ENCODE results near the gene UGT1A8.
"Not testable (repeated sequence)": the region's sequence is repeated elsewhere in the genome, so short reads cannot be mapped to it uniquely, and the experiment has no call there.

UGT1A8 gene

DNA sequence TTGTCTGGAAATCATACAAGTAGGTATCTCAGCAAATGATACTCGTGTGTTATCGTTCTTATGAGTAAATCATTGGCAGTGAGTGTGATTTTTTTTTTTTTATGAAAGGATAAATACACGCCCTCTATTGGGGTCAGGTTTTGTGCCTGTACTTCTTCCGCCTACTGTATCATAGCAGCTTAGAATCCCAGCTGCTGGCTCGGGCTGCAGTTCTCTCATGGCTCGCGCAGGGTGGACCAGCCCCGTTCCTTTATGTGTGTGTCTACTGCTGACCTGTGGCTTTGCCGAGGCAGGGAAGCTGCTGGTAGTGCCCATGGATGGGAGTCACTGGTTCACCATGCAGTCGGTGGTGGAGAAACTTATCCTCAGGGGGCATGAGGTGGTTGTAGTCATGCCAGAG is 18.9 kb downstream of the UGT1A8 start, which contains the start of gene UGT1A10:
Gene UGT1A10 (plus strand): TSS at position 143 of the 400 bp plus-strand sequence. CDS start 75 bp downstream, at position 218.
- not testable (repeated sequence) for DNase-seq (ENCODE audit: low read depth)

DNA sequence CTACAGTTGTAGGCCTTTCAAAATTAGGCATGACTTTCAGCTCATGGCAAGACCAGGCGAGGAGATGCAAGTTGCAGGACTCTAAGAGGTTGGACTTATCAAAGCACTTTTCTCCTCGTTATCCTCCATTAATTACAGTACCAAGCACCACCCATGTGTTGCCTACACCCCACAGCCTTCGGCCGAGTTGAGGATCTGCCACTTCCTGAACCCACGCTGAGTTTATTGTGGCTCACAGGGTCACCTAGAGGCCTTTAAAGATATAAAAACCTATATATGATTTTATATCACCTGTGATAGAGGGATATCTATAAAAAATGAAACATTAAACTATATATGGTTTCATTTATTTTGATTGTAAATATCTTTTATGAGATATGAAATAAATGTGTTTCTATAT is 21.4 kb downstream of the UGT1A8 start:
- H3K4me3 ChIP-seq (ENCODE audit: low read depth, low read length) = no peak overlapping the region
- no peak for DNase-seq (ENCODE audit: low read depth)

More for the DNA sequence above, 18.9 kb downstream of the UGT1A8 start, which contains the start of gene UGT1A10:
- H3K4me3 ChIP-seq (ENCODE audit: low read depth, low read length) = not testable (repeated sequence)

DNA sequence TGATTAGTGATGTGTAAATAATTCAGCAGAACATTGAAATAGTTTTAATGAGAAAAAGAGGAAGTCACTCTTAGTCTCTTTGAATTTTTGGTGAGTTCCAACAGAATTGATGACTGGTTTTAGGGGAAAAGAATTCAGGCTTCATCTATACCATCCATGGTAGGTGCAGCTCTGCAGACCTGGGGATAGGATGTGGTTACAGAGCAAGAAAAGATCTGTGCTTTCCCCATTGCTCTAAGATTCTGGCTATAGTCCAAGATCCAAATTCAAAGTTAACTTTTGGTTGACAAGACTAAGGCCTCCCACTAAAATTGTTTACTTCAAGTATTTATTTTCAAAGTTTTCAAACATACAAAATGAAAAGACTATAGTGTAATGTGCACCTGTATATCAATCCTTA is 22.4 kb downstream of the UGT1A8 start:
- no peak for DNase-seq (ENCODE audit: low read depth)
- H3K4me3 ChIP-seq (ENCODE audit: low read depth, low read length) = no peak overlapping the region

DNA sequence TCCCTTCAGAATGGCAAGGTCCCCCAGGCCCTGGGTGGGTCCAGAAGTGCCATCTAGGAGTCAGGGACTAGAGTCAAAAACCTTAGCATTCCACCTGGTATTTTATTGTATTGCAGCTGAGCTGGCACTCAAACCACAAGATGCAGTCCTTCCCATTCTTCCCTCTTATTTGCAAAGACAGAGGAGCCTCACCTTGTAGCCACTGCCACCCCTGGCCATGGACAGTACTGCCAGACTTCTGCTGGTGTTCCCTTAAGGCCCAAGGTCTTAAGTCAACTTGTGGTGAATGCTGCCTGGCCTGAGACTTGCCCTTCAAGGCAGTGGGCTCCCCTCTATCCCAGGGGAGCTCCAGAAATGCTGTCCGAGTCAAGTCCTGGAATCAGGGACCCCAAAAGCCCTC is 25.7 kb downstream of the UGT1A8 start:
- DNase-seq (ENCODE audit: low read depth) = no peak
- no peak overlapping the region for H3K4me3 ChIP-seq (ENCODE audit: low read depth, low read length)

DNA sequence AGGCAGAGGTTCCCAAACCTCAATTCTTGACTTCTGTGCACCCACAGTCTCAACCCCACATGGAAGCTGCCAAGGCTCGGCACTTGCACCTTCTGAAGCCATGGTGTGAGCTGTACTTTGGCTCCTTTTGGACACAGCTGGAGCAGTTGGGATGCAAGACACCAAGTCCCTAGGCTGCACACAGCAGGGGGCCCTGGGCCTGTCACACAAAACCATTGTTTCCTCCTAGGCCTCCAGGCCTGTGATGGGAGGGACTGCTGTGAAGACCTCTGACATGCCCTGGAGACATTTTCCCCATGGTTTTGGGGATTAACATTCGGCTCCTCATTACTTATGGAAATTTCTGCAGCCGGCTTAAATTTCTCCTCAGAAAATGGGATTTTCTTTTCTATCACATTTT is 28.6 kb downstream of the UGT1A8 start:
- H3K4me3 ChIP-seq (ENCODE audit: low read depth, low read length); DNase-seq (ENCODE audit: low read depth): not testable (repeated sequence)

DNA sequence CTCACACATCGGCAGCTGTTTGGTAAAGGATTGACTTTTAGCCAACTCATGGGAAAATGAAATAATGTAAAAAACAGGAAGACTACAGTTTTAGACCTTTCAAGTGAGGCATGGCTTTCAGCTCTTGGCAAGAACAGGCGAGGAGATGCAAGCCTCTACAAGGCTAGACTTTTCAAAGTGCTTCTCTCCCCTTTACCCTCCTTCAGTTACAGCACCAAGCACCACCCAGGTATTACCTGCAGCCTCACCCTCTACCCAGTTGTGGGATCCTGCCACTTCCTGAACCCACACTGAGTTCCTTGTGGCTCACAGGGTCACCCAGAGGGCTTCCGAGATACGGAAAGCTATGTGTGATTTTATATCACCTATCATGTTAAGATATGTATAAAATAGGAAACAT is 33.5 kb downstream of the UGT1A8 start:
- DNase-seq (ENCODE audit: low read depth) = no peak
- no peak overlapping the region for H3K4me3 ChIP-seq (ENCODE audit: low read depth, low read length)

DNA sequence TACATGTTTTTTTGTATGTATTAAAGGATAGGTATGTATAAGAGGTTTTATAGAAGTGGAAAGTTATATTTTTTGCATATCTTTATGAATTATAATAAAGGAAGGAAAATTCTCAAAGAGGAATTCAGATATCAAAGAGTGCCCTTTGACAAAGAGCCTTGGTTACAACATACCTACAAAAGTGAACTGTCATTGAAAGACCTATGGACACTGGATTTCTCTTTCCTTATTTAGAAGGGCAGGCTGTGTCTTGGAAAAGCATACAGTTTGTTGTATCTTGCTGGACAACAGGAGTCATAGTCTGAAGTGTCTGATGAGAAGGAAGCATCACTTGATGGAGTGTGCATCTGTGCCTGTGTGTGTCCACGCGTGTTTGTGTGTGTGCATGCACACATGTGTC is 34.0 kb downstream of the UGT1A8 start:
- no peak for DNase-seq (ENCODE audit: low read depth)
- no peak overlapping the region for H3K4me3 ChIP-seq (ENCODE audit: low read depth, low read length)

DNA sequence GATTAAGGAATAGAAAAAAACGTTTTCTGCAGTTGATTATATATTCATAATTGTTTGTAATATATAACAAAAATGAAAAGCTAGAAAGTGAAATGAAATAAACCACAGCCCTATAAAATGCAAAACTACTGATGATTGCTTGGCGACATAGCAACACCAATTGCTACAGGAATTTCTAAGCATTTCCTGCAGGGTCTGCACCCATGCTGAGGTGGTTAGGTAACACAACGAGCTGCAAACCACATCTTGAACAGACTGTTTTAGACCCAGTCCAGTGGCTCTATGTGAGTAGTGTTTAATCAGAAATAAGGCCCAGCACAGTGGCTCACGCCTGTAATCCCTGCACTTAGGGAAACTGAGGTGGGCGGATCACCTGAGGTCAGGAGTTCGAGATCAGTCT is 37.1 kb downstream of the UGT1A8 start:
- no peak overlapping the region for H3K4me3 ChIP-seq (ENCODE audit: low read depth, low read length)
- DNase-seq (ENCODE audit: low read depth) = no peak

DNA sequence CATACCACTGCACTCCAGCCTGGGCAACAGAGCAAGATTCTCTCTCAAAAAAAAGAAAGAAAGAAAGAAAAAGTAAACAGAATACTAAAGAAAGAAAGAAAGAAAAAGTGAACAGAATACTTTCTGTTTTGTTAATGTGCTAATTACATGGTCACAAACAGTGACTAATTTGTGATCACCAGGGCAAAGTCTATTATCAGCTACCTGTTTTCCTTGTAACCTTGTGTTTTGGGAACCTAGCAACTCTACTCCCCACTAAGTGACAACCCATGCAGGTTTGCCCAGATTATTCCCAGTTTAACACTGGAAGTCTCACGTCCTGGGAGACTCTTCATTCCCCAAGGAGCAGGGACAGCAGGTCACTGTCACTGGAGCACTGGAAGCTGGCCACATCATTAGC is 37.6 kb downstream of the UGT1A8 start:
- no peak overlapping the region for H3K4me3 ChIP-seq (ENCODE audit: low read depth, low read length)
- DNase-seq (ENCODE audit: low read depth) = no peak

DNA sequence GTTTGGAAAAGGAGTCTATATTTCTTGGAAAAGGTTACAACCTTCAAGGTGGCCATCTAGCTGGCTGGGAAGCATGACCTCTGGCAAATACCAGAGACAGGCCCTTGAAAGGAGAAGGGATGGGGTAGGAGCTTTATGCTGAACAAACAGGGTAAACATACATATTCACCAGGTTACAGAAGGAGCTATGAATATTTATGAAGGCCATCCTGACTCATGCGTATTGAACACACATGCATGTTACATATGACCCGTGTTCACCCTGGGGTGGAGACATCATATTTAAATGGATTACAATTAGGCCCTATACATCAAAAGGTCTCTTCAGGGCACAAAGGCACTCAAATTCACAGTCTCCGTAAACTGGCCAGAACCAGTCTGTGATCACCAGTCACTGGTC is 38.5 kb downstream of the UGT1A8 start:
- H3K4me3 ChIP-seq (ENCODE audit: low read depth, low read length); DNase-seq (ENCODE audit: low read depth): not testable (repeated sequence)

DNA sequence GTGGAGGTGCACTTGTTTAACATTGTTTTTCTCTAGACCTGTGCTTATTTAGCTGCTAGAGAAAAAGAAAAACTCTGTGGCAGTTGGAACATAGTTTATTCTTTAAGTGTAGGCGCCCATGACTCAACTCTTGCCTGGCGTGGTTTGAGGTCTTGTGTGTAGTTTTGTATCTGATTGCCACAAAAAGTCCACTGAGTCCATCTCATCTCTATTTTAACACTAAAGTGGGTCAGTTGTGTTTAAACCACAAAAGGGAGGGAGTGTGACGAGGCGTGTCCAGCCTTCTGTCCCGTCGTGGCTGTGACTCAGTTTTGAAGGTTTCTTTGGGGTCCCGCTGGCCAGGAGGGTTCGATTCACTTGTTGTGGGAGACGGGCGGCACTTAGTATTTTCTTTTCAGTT is 39.0 kb downstream of the UGT1A8 start:
- H3K4me3 ChIP-seq (ENCODE audit: low read depth, low read length) = no peak overlapping the region
- DNase-seq (ENCODE audit: low read depth) = no peak

DNA sequence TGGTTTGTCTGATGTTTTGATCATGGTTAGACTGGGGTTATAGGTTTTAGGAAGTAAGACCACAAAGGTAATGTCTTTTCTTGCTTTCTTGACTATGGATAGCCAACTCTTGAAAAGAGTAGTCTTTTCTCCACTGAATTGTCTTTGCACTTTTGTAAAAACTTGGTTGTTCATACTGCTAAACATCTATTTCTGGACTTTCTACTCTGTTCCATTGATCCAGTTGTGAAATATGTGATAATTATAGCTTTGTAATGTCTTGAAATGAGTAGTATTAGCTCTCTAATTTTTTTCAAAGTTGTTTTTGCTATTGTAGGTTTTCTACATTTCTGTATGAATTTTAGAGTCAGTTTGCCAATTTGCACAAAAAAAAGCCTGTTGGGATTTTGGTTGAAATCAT is 41.2 kb downstream of the UGT1A8 start:
- H3K4me3 ChIP-seq (ENCODE audit: low read depth, low read length) = no peak overlapping the region
- no peak for DNase-seq (ENCODE audit: low read depth)

DNA sequence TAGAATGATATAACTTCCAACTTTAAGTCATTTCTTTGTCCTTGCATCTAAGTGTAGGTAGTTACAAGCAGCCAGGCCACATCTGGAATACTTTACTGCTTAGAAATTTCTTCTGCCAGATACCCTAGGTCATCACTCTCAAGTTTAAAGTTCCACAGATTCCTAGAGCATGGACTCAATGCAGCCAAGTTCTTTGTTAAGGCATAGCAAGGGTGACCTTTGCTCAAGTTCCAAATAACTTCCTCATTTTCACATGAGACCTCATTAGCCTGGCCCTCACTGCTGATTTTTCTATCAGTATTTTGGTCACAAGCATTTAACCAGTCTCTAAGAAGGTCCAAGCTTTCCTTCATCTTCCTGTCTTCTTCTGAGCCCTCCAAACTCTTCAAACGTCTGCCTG is 46.5 kb downstream of the UGT1A8 start:
- H3K4me3 ChIP-seq (ENCODE audit: low read depth, low read length) = no peak overlapping the region
- no peak for DNase-seq (ENCODE audit: low read depth)

DNA sequence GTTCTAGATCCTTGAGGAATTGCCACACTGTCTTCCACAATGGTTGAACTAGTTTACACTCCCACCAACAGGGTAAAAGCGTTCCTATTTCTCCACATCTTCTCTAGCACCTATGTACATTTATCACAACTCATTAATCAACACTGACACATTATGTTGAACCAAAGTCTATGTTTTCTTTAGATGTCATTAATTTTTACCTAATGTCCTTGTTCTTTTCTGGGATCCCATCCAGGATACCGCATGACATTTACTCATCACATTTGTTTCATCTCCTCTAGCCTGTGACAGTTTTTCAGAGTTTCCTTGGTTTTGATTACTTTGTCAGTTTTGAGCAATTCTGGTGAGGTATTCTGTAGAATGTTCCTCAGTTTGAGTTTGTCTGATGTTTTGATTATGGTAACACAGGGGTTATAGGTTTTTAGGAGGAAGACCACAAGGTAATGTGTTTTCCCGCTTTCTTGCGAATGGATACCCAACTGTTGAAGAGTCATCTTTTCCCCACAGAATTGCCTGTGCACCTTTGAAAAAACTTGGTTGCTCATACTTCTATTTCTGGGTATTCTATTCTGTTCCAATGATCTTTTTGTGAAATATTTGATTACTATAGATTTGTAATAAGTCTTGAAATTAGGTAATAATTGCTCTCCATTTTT is 51.3 kb downstream of the UGT1A8 start:
- no peak for DNase-seq (ENCODE audit: low read depth)
- H3K4me3 ChIP-seq (ENCODE audit: low read depth, low read length) = no peak overlapping the region

DNA sequence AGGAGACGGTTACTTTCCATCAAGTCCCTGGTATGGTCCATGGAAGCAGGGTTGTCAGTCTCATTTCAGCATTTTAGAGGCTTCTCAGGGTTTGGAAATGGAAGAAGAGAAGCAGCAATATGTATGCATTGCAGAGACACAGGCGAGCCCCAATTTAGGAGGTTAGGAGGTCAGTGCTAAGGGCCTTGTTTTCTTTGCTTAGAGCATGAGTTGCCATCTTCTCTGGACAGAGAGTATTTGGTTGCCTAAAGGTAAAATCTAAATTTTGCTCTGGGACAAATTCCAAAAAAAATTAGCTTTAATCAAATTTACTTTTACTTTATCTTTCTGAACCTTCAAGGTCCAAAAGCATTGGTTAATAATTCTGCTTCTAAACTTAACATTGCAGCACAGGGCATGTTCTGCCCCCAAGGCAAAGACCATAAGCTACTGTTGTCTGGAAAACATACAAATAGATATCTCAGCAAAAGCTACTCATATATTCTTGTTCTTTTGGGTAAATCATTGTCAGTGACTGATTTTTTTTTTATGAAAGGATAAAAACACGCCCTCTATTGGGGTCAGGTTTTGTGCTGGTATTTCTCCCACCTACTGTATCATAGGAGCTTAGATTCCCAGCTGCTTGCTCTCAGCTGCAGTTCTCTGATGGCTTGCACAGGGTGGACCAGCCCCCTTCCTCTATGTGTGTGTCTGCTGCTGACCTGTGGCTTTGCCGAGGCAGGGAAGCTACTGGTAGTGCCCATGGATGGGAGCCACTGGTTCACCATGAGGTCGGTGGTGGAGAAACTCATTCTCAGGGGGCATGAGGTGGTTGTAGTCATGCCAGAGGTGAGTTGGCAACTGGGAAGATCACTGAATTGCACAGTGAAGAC is 54.1 kb downstream of the UGT1A8 start, which contains the start of gene UGT1A9:
Gene UGT1A9 (plus strand): TSS at position 609 of the 872 bp plus-strand sequence. CDS start 37 bp downstream, at position 646.
- DNase-seq (ENCODE audit: low read depth) = no peak
- no peak within 1 kb of the TSS for H3K4me3 ChIP-seq (ENCODE audit: low read depth, low read length)

DNA sequence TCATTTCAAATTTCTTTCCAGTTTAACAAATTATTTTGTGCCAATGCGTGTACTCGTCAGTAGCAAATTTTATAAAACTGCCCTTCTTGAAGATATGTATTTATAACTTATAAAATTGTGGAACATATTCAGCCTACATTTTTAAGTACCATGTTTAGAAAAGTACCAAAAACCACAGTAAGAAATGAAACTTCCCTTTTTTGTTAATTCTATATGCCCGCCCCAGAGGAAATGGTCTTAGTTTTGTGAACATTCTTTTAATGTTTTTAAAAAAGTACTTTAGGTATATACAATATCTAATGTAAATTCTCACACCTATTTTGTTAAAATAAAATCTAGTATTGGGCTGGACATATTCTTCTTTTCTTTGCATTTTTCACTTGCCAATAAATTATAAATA is 55.5 kb downstream of the UGT1A8 start:
- no peak overlapping the region for H3K4me3 ChIP-seq (ENCODE audit: low read depth, low read length)
- DNase-seq (ENCODE audit: low read depth) = no peak

DNA sequence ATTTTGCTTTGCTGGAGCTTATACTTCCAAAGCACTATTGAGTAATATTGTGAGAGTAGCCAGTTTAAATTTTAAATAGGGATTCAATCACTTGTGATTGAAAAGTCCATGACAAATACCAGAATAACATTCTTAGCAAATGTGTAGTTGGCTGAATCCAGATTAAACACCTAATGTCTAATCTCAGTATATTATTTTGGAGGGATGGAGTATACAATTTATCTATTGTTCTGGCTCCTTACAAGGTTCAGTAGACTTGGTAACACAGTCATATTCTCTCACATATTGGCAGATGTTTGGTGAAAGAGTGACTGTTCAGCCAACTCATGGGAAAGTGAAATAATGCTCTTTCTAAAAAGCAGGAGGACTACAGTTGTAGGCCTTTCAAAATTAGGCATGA is 56.5 kb downstream of the UGT1A8 start:
- no peak overlapping the region for H3K4me3 ChIP-seq (ENCODE audit: low read depth, low read length)
- no peak for DNase-seq (ENCODE audit: low read depth)

DNA sequence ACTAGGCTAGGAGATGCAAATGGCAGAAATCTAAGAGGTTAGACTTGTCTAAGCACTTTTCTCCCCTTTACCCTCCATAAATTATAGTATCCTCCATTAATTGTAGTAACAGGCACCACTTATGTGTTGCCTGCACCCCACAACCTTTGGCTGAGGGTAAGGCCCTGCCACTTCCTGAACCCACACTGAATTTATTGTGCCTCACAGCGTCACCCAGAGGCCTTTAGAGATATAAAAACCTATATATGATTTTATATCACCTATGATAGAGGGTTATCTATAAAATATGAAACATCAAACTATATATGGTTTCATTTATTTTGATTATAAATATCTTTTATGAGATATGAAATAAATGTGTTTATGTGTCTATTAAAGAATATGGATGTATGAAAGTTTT is 56.9 kb downstream of the UGT1A8 start:
- no peak overlapping the region for H3K4me3 ChIP-seq (ENCODE audit: low read depth, low read length)
- no peak for DNase-seq (ENCODE audit: low read depth)

DNA sequence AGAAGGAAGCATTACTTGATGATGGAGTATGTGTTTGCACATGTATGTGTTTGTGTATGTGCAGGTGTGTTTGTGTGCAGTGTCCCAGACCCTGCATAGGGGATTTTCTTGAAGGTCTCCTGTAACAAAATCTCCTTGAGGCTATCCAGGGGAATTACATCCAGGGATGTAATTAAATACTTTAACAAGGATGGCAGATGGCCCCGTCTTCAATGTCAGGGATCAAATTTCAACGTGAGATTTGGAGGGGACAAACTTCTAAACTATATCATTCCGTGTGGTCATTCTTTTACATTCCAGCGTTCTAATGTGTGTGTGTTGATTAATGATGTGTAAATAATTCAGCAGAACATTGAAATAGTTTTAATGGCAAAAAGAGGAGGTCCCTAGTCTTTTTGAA is 57.6 kb downstream of the UGT1A8 start:
- H3K4me3 ChIP-seq (ENCODE audit: low read depth, low read length) = no peak overlapping the region
- no peak for DNase-seq (ENCODE audit: low read depth)

DNA sequence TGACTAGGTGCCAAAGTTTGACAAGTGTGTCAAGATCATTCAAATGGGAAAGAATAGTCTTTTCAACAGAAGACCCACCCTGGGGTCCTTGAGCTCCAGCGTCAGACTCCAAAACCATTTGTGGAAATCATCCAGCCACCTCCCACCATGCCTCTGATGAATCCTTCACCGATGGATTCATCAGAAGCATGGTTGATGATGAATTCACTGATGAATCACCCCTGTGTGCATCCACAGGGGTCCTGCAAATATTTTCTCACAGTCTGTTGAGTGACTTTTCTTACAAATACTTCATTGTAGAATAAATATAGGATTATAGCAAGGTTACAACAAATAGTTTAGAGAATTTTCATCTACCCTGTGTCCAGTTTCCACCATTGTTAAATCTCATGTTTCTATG is 58.6 kb downstream of the UGT1A8 start:
- no peak overlapping the region for H3K4me3 ChIP-seq (ENCODE audit: low read depth, low read length)
- DNase-seq (ENCODE audit: low read depth) = no peak

DNA sequence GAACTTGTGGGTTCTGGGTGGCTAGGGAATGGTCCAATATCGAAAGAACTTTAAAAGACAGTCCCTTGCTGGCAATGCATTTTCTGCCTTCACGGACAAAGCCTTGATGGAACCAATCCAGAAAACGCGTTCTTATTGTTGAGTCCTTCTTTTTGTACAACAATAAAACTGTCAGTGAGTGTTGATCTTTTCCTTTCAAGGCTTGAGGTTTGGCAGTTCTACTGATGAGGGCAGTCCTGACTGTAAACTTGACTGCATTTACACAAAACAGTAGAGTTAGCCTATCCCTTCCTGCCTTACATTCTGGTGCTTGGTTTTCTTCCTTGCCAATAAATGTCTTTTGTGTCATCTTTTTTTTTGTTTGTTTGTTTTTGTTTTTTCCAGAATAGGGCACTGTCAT is 61.8 kb downstream of the UGT1A8 start:
- H3K4me3 ChIP-seq (ENCODE audit: low read depth, low read length) = no peak overlapping the region
- no peak for DNase-seq (ENCODE audit: low read depth)

Data from skeletal muscle cell (primary cell).